Panc1 (cell line): ENCODE data around the gene PLCL1. TPM values are rescaled to one million over a fixed set of nuclear protein-coding genes. Genes with fewer than 3 reads are reported as not detected.

Experiments used
- ATAC-seq: fragments of 200-7000 bp; cut with Tn5 transposase; 2 replicates; pipeline ENCODE4 v1.9.1; 2020; ENCODE audit warnings: mild to moderate bottlenecking, moderate library complexity
- BruUV-seq: library from RNA; stranded (reverse); fragments of 400-500 nt; replicated peaks from 2 replicates; lab custom pipeline; 2021; lab: Mats Ljungman, UMichigan
- CTCF ChIA-PET: fragments of 300-600 bp; sonication (Branson Sonifier 250); formaldehyde crosslinking; loops from one replicate; lab custom pipeline; 2022; ENCODE audit warnings: antibody characterized with exemption; lab: Charles Lee
- POLR2A ChIA-PET: fragments of 300-600 bp; sonication (Branson Sonifier 250); formaldehyde crosslinking; loops from one replicate; lab custom pipeline; 2022; ENCODE audit warnings: antibody characterized with exemption; lab: Charles Lee
- DNase-seq: peaks from one replicate; pipeline ENCODE4 v3.0.0-alpha.2; 2010; ENCODE audit warnings: low read depth, low spot score
- H3K27ac ChIP-seq: 2 replicates; pipeline ENCODE4 v1.5.1; 2011; ENCODE audit warnings: mild to moderate bottlenecking, low read length, inconsistent platforms
- H3K27me3 ChIP-seq: fragments of 200-500 bp; sonication (Bioruptor generic); 2 replicates; pipeline ENCODE4 v1.6.0; 2014; ENCODE audit warnings: low read length, inconsistent platforms; ENCODE audit not compliant: control insufficient read depth, insufficient read depth
- H3K36me3 ChIP-seq: fragments of 200-500 bp; sonication (Bioruptor generic); 2 replicates; pipeline ENCODE4 v1.5.1; 2014; ENCODE audit warnings: inconsistent platforms, mild to moderate bottlenecking, low read length, moderate library complexity; ENCODE audit not compliant: control insufficient read depth, insufficient read depth
- H3K4me1 ChIP-seq: 2 replicates; pipeline ENCODE4 v1.5.1; 2011; ENCODE audit warnings: inconsistent platforms, mild to moderate bottlenecking, low read length, moderate library complexity; ENCODE audit not compliant: control insufficient read depth, insufficient read depth
- H3K4me3 ChIP-seq, 2 experiments: 2 replicates each; pipeline ENCODE4 v1.5.1; 2011 to 2012; ENCODE audit warnings: low read depth in 2 of 2, low read length in 2 of 2, mild to moderate bottlenecking in 2 of 2, inconsistent platforms in 1 of 2, moderate library complexity in 1 of 2
- H3K9me3 ChIP-seq: fragments of 200-500 bp; sonication (Bioruptor generic); 2 replicates; pipeline ENCODE4 v1.5.1; 2014; ENCODE audit warnings: low read depth, mild to moderate bottlenecking, inconsistent platforms, low read length, moderate library complexity; ENCODE audit not compliant: control insufficient read depth, insufficient read depth
- CTCF ChIP-seq: fragments of 450-650 bp; IDR thresholded peaks from 2 replicates; pipeline ENCODE4 v1.5.1; 2017; ENCODE audit warnings: mild to moderate bottlenecking
- POLR2AphosphoS5 ChIP-seq: IDR thresholded peaks from 2 replicates; pipeline ENCODE4 v1.6.1; 2012; ENCODE audit warnings: mild to moderate bottlenecking, low read depth, low read length, moderate library complexity
- SIN3A ChIP-seq: IDR thresholded peaks from 2 replicates; pipeline ENCODE4 v1.6.1; 2012; ENCODE audit warnings: low read depth, mild to moderate bottlenecking, low read length, moderate library complexity, borderline replicate concordance; ENCODE audit not compliant: insufficient read depth
- TCF7L2 ChIP-seq: IDR thresholded peaks from 2 replicates; pipeline ENCODE4 v1.6.1; 2011; ENCODE audit warnings: mild to moderate bottlenecking, low read depth, low read length, inconsistent platforms
- in situ Hi-C: cut with HindIII; loops from 2 replicates; pipeline ENCODE4 v1.10.0; 2016; ENCODE audit warnings: low sequenced_read_pairs, low pct_unique_long_range_greater_than_20kb
- intact Hi-C: fragments of 100-400 bp; cut with micrococcal nuclease; formaldehyde crosslinking; loops from one replicate; pipeline ENCODE4 v1.10.0; 2022; ENCODE audit not compliant: unreplicated experiment
- total RNA-seq: library from RNA; stranded (reverse); gene quantifications from one replicate; pipeline ENCODE4 v1.2.1, GENCODE V29; 2021; ENCODE audit not compliant: unreplicated experiment
- TF ChIP-seq, protein P1 (sequence below), 2 experiments: IDR thresholded peaks; 2 replicates each; pipeline ENCODE4 v1.6.1; 2011 to 2012; ENCODE audit warnings: low read depth in 2 of 2, control low read depth in 1 of 2, low read length in 1 of 2, mild to moderate bottlenecking in 1 of 2, moderate library complexity in 1 of 2; ENCODE audit not compliant: insufficient read depth in 1 of 2

The PLCL1 gene
- total RNA-seq, 1 experiment from 2014 or later, result not detected

GRCh38 chr2:197964720-197965119 lies 160.3 kb downstream of the PLCL1 start:
- Histone ChIP-seq H3K9me3 (no peaks in the 10 kb centered on the region), H3K27ac (no peak overlapping the region), H3K36me3 (no peaks in the 10 kb centered on the region), H3K27me3 (no peaks in the 10 kb centered on the region), H3K4me3 (no peak overlapping the region), H3K4me1 (no peaks in the 10 kb centered on the region)
- in situ Hi-C loops (no loop called here), intact Hi-C loops (no loop called here)
- no peak for ATAC-seq
- TF ChIP-seq CTCF, result no peak
- no peak for TF ChIP-seq TCF7L2
- no peak for TF ChIP-seq SIN3A
- TF ChIP-seq POLR2AphosphoS5, result no peak
- TF ChIP-seq, protein P1, sequence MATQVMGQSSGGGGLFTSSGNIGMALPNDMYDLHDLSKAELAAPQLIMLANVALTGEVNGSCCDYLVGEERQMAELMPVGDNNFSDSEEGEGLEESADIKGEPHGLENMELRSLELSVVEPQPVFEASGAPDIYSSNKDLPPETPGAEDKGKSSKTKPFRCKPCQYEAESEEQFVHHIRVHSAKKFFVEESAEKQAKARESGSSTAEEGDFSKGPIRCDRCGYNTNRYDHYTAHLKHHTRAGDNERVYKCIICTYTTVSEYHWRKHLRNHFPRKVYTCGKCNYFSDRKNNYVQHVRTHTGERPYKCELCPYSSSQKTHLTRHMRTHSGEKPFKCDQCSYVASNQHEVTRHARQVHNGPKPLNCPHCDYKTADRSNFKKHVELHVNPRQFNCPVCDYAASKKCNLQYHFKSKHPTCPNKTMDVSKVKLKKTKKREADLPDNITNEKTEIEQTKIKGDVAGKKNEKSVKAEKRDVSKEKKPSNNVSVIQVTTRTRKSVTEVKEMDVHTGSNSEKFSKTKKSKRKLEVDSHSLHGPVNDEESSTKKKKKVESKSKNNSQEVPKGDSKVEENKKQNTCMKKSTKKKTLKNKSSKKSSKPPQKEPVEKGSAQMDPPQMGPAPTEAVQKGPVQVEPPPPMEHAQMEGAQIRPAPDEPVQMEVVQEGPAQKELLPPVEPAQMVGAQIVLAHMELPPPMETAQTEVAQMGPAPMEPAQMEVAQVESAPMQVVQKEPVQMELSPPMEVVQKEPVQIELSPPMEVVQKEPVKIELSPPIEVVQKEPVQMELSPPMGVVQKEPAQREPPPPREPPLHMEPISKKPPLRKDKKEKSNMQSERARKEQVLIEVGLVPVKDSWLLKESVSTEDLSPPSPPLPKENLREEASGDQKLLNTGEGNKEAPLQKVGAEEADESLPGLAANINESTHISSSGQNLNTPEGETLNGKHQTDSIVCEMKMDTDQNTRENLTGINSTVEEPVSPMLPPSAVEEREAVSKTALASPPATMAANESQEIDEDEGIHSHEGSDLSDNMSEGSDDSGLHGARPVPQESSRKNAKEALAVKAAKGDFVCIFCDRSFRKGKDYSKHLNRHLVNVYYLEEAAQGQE (IDR thresholded peaks at IDR 0.05; ENCODE audit: insufficient read depth in 1 of 2, low read depth in 2 of 2, low read length in 1 of 2), result no peak
- ChIA-PET POLR2A (no interaction called here), CTCF (no interaction called here)
- no peak for DNase-seq
- BruUV-seq, result no TSS peak

GRCh38 chr2:197965756-197966155 lies 161.4 kb downstream of the PLCL1 start:
- no peak overlapping the region for H3K27ac ChIP-seq
- H3K4me3 ChIP-seq, result no peak overlapping the region
- in situ Hi-C loops (no loop called here), intact Hi-C loops (no loop called here)
- TF ChIP-seq TCF7L2 (no peak), CTCF (no peak), SIN3A (no peak), POLR2AphosphoS5 (no peak)
- TF ChIP-seq, protein P1 (IDR thresholded peaks at IDR 0.05; ENCODE audit: insufficient read depth in 1 of 2, low read depth in 2 of 2, low read length in 1 of 2), result no peak
- BruUV-seq, result no TSS peak
- ChIA-PET POLR2A (no interaction called here), CTCF (no interaction called here)
- no peaks in the 10 kb centered on the region for H3K27me3 ChIP-seq
- DNase-seq (no peak), ATAC-seq (no peak)
- no peaks in the 10 kb centered on the region for H3K9me3 ChIP-seq
- no peaks in the 10 kb centered on the region for H3K4me1 ChIP-seq
- no peaks in the 10 kb centered on the region for H3K36me3 ChIP-seq
